ENCODE data around the gene DEXI.
"Not testable (repeated sequence)": the region's sequence is repeated elsewhere in the genome, so short reads cannot be mapped to it uniquely, and the experiment has no call there.

The DEXI gene

GRCh38 chr16:10926867-10927266 lies 15.4 kb downstream of the DEXI start:
- no peak for DNase-seq (ENCODE audit: low spot score)

GRCh38 chr16:10926094-10926493 lies 16.2 kb downstream of the DEXI start:
- DNase-seq (ENCODE audit: low spot score), result no peak

GRCh38 chr16:10925285-10925684 lies 17.0 kb downstream of the DEXI start:
- DNase-seq (ENCODE audit: low spot score), result not testable (repeated sequence)

- no peak for DNase-seq (ENCODE audit: low spot score)
Measured at GRCh38 chr16:10923650-10924214, 18.5 kb downstream of the DEXI start.

GRCh38 chr16:10923146-10923649 lies 19.1 kb downstream of the DEXI start:
- no peak for DNase-seq (ENCODE audit: low spot score)

GRCh38 chr16:10922328-10923145 lies 19.7 kb downstream of the DEXI start:
- DNase-seq (ENCODE audit: low spot score), result no peak

GRCh38 chr16:10921536-10922327 lies 20.5 kb downstream of the DEXI start:
- DNase-seq (ENCODE audit: low spot score), result no peak

- peak; percentile 28 for DNase-seq (ENCODE audit: low spot score)
Measured at GRCh38 chr16:10920726-10921427, 21.4 kb downstream of the DEXI start.

- DNase-seq (ENCODE audit: low spot score), result no peak
Measured at GRCh38 chr16:10919003-10919351, 23.3 kb downstream of the DEXI start.

- DNase-seq (ENCODE audit: low spot score), result peak; percentile 88
Measured at GRCh38 chr16:10918294-10919002, 23.8 kb downstream of the DEXI start.

- no peak for DNase-seq (ENCODE audit: low spot score)
Measured at GRCh38 chr16:10916534-10916933, 25.7 kb downstream of the DEXI start.

GRCh38 chr16:10911267-10911666 lies 31.0 kb downstream of the DEXI start:
- no peak for DNase-seq (ENCODE audit: low spot score)

GRCh38 chr16:10907757-10908045 lies 34.6 kb downstream of the DEXI start:
- DNase-seq (ENCODE audit: low spot score), result no peak

- DNase-seq (ENCODE audit: low spot score), result no peak
Measured at GRCh38 chr16:10906914-10907756, 35.1 kb downstream of the DEXI start.

- no peak for DNase-seq (ENCODE audit: low spot score)
Measured at GRCh38 chr16:10906482-10906881, 35.8 kb downstream of the DEXI start.

GRCh38 chr16:10902999-10903398 lies 39.3 kb downstream of the DEXI start:
- no peak for DNase-seq (ENCODE audit: low spot score)

GRCh38 chr16:10897134-10897533 lies 45.1 kb downstream of the DEXI start:
- no peak for DNase-seq (ENCODE audit: low spot score)

- DNase-seq (ENCODE audit: low spot score), result no peak
Measured at GRCh38 chr16:10896723-10897122, 45.5 kb downstream of the DEXI start.

- DNase-seq (ENCODE audit: low spot score), result no peak
Measured at GRCh38 chr16:10896165-10896564, 46.1 kb downstream of the DEXI start.

GRCh38 chr16:10895053-10895946 lies 47.0 kb downstream of the DEXI start:
- peak; percentile 36 for DNase-seq (ENCODE audit: low spot score)

Data from RKO (cell line).